Hepatic stellate cell (primary cell): ENCODE results near the gene NFATC1.

Source experiments
- DNase-seq: peaks from one replicate; pipeline ENCODE4 v3.0.0; 2011; ENCODE audit warnings: low spot score

NFATC1 gene

DNA sequence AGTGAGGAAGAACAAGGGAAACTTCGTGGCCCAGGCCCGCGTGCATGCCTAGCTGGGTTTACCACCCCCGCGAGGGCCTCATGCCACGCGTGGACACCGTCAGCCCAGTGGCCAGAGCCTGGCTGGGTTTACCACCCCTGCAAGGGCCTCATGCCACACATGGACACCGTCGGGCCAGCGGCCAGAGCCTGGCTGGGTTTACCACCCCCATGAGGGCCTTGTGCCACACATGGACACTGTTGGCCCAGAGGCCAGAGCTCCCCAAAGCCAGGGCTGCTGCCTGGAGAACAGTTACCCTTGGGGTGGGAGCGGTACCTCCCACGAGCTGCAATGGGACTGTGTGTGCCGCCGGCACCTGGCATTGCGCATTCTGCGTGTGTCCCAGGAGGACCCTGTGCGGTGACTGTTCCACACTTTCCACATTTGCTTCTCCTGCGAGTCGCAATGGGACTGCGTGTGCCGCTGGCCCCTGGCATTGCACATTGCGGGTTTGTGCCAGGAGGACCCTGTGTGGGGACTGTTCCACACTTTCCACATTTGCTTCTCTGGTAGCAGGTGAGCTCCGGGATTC lies 178.3 kb downstream of the NFATC1 start:
- no peak for DNase-seq

- DNase-seq, result no peak
These were observed 179.3 kb downstream of the NFATC1 start for GRCh38 chr18:79574938-79575525.

GRCh38 chr18:79575891-79576685 lies 180.4 kb downstream of the NFATC1 start:
- no peak for DNase-seq

- no peak for DNase-seq
These were observed 181.1 kb downstream of the NFATC1 start for GRCh38 chr18:79576686-79577351.

DNA sequence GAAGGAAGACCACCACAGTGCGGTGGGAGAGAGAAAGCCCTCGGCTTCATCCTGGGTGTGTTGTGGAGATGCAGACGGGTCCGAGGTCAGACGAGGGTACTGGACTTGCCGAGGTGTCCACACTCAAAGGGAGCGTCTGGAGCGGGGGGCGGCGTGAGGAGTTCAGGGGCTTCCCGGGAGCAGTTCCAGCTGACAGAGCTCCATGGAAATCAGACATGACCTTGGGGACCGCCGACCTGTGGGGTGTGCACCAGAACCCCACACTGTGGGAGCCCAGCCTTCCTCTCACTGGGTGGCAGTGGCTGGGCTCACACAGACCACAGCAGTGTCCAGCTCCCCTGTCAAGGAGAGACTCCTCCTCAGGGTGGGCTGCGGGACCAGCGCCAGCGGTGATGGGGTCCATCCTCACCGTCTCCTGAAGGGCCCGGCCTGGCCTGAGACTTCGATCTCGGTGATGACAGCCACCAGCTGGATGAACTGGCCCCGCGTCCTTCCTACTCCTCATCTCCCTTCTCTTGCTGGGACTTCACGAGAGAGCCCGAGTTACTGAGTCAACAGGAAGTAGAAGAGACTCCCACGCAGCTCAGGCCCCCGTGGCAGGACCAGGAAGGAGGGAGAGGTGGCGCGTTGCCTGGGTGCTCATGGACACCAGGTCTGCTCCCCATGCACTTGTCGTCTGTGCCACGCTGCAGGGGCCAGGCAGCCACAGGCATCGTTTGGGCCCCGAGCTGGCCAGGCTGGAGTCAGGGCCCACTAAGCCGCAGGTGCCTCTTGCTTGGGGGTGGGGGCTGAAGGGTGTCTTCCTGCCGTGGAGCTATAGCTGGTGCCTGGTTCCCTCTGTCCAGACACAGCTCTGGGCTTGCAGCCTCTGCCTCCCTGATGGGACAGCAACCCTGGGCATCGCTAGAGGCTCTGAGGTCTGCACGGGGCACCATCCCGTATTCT lies 182.0 kb downstream of the NFATC1 start:
- no peak for DNase-seq

GRCh38 chr18:79578396-79579260 lies 182.9 kb downstream of the NFATC1 start:
- no peak for DNase-seq
